ENCODE measurements around the gene MYH10. TPM values are rescaled to one million over a fixed set of nuclear protein-coding genes. Genes with fewer than 3 reads are reported as not detected.

Gene MYH10
- polyA plus RNA-seq, 1 donor = 73.6 TPM

DNA sequence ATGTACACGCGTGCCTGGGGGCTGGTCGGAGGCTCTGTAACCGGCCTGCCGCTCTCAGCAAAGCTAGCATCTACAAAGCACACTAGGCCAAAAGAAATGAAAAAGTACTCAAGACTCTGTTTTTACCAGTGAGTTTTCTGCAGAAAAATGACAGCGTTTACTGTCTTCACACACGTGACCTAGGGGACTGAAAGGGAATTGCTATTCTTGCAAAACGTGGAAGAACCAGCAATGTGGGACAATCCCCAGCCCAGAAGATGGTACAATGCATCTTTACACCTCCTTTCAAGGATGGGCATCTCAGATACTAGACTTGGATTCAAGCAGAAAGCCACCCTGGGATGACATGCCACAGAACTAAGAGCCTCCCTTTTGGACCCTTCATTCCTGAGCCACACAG lies 153.4 kb downstream of the MYH10 start:
- peaks cover 3% of the 10 kb centered on the region for H3K9me3 ChIP-seq (ENCODE audit: control insufficient read depth, low read depth, low read length)
- no peaks in the 10 kb centered on the region for H3K27me3 ChIP-seq (ENCODE audit: control insufficient read depth, insufficient read depth, low read length)
- H3K4me1 ChIP-seq (ENCODE audit: control insufficient read depth, insufficient read depth, low read length) = peaks cover 9% of the 10 kb centered on the region
- peaks cover 90% of the 10 kb centered on the region for H3K36me3 ChIP-seq (ENCODE audit: control insufficient read depth, insufficient read depth, low read length)
- H3K27ac ChIP-seq (ENCODE audit: low read length) = peak overlapping the region; percentile 30
- H3K4me3 ChIP-seq (ENCODE audit: low read length) = no peak overlapping the region
- no peak for DNase-seq
- WGBS (ENCODE audit: insufficient coverage, low lambda C conversion rate) = 100% methylated on average over 2 of the region's 8 CpGs

DNA sequence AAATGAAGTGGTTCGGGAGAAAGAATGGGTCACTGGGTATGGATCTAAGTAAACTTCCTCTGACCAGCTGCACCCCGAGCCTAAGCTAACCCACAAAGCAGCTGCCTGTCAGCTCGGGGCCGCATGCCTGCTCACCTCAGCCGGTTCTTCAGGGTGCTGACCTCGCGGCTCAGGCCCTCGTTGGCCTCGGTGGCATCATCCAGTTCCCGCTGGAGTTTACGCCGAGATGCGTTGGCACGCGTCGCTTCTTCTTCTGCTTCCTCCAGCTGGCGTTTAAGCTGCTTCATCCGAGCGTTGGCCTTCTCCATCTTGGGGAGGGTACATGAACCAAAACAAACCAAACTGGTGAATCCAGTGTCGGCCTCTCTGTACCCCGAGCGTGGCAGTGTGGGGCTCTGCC lies 153.8 kb downstream of the MYH10 start:
- Histone ChIP-seq H3K27ac (ENCODE audit: low read length) (no peak overlapping the region), H3K4me3 (ENCODE audit: low read length) (no peak overlapping the region), H3K36me3 (ENCODE audit: control insufficient read depth, insufficient read depth, low read length) (peaks cover 90% of the 10 kb centered on the region), H3K27me3 (ENCODE audit: control insufficient read depth, insufficient read depth, low read length) (no peaks in the 10 kb centered on the region), H3K4me1 (ENCODE audit: control insufficient read depth, insufficient read depth, low read length) (peaks cover 9% of the 10 kb centered on the region), H3K9me3 (ENCODE audit: control insufficient read depth, low read depth, low read length) (peaks cover 3% of the 10 kb centered on the region)
- WGBS (ENCODE audit: insufficient coverage, low lambda C conversion rate) = no CpG with 5 or more reads among the region's 22 CpGs
- DNase-seq = no peak

DNA sequence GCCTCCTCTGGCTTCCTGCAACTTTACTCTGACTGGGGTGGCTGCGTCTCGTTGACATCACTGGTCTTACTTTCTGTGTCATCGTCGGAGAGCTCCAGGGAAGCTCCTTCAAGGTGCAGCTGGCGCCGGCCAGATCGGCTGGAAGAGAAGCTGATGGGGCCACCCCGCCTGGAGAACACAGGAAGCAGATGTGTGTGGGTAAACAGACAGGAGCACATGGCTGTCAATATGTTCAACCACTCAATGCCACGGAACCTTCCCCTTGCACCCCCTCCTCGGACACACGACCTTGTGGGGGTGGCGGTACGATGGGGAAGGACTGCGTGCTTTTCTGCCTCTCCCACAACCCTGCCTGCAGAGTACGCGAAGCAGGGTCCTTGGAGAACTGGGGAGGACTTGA lies 154.7 kb downstream of the MYH10 start:
- Histone ChIP-seq H3K36me3 (ENCODE audit: control insufficient read depth, insufficient read depth, low read length) (peaks cover 87% of the 10 kb centered on the region), H3K4me3 (ENCODE audit: low read length) (no peak overlapping the region)

DNA sequence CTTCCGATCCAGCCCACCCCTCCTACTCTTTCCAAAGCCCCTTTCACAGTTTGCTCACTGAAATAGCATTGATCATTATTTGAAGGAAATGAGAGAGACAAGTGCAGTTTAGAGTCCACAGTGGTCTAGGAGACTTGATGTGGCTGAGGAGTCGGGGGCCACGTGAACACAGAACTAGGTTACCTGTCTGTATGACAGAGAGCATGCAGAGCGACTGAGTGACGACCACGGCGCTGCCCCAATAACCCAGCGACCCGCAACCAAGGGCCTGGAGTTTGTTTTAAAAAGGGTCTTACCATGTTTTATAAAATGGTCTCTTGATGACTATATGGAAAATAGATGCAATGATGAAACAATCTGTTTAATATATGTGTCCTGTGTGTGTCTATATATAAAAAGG lies 155.3 kb downstream of the MYH10 start:
- peaks cover 88% of the 10 kb centered on the region for H3K36me3 ChIP-seq (ENCODE audit: control insufficient read depth, insufficient read depth, low read length)
- DNase-seq = no peak
- no CpG with 5 or more reads among the region's 9 CpGs for WGBS (ENCODE audit: insufficient coverage, low lambda C conversion rate)

More for the DNA sequence above, 154.7 kb downstream of the MYH10 start:
- no peaks in the 10 kb centered on the region for H3K27me3 ChIP-seq (ENCODE audit: control insufficient read depth, insufficient read depth, low read length)
- H3K27ac ChIP-seq (ENCODE audit: low read length) = no peak overlapping the region
- H3K9me3 ChIP-seq (ENCODE audit: control insufficient read depth, low read depth, low read length) = peaks cover 3% of the 10 kb centered on the region
- WGBS (ENCODE audit: insufficient coverage, low lambda C conversion rate) = no CpG with 5 or more reads among the region's 16 CpGs
- H3K4me1 ChIP-seq (ENCODE audit: control insufficient read depth, insufficient read depth, low read length) = peaks cover 9% of the 10 kb centered on the region
- DNase-seq = no peak

DNA sequence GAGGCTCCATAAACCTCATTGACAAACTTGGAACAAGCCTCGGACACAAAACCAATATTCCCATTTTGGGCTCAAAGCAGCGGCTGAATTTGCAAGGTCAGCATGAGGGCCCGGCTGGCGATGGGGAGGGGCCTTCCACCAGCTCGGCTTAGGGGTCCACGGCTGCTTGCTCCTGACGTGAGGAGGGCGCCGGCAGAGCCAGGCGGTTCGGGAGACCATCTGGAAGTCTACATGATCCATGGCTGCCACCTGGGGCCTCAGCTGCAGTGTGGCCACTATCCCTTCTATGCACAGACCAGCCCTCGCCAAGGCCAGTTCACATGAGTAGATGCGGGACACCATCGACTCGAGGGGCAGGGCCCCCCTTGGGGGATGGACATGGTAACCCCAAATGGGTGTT lies 155.7 kb downstream of the MYH10 start:
- H3K27me3 ChIP-seq (ENCODE audit: control insufficient read depth, insufficient read depth, low read length) = no peaks in the 10 kb centered on the region
- no peaks in the 10 kb centered on the region for H3K9me3 ChIP-seq (ENCODE audit: control insufficient read depth, low read depth, low read length)
- H3K36me3 ChIP-seq (ENCODE audit: control insufficient read depth, insufficient read depth, low read length) = peaks cover 84% of the 10 kb centered on the region
- H3K4me1 ChIP-seq (ENCODE audit: control insufficient read depth, insufficient read depth, low read length) = peaks cover 9% of the 10 kb centered on the region
- no CpG with 5 or more reads among the region's 15 CpGs for WGBS (ENCODE audit: insufficient coverage, low lambda C conversion rate)
- no peak overlapping the region for H3K27ac ChIP-seq (ENCODE audit: low read length)
- no peak for DNase-seq
- H3K4me3 ChIP-seq (ENCODE audit: low read length) = no peak overlapping the region

More for the DNA sequence above, 155.3 kb downstream of the MYH10 start:
- H3K27me3 ChIP-seq (ENCODE audit: control insufficient read depth, insufficient read depth, low read length) = no peaks in the 10 kb centered on the region
- peaks cover 9% of the 10 kb centered on the region for H3K4me1 ChIP-seq (ENCODE audit: control insufficient read depth, insufficient read depth, low read length)
- peaks cover 2% of the 10 kb centered on the region for H3K9me3 ChIP-seq (ENCODE audit: control insufficient read depth, low read depth, low read length)
- no peak overlapping the region for H3K27ac ChIP-seq (ENCODE audit: low read length)
- H3K4me3 ChIP-seq (ENCODE audit: low read length) = no peak overlapping the region

DNA sequence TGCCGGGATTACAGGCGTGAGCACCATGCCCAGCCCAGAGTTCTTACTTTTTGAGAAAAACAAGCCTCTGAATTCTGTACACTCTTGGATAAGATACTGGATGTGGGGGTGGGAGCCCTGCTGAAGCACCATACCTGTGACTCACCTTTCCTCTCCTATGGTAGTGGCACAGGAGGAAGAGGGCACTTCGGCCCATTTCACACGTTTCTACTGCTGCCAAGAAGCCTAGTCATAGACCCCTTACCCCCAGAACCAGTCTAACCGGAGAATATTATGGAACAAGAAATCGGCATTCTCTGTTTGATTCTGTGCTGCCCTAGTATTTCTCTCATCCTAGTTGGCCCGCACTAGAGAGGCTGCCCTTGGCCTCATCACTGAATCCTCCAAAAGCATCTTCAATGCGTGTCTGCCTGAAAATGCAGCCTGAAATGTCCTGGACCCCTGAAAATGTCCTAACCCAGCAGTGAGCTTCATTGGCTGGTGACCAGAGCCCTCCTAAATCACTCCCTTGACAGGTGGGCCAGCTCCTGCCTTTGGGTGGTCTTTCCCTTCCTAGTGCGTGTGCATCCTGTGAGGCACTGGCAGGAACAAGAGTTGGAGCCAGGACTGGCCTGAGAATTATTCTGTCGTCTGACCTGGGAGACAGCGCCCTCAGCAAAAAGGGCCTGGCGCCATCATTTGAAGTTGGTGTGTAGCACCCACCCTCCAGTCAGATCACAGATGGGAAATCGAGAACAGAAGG lies 156.9 kb downstream of the MYH10 start:
- Histone ChIP-seq H3K27me3 (ENCODE audit: control insufficient read depth, insufficient read depth, low read length) (no peaks in the 10 kb centered on the region), H3K9me3 (ENCODE audit: control insufficient read depth, low read depth, low read length) (no peaks in the 10 kb centered on the region), H3K4me1 (ENCODE audit: control insufficient read depth, insufficient read depth, low read length) (peaks cover 9% of the 10 kb centered on the region), H3K36me3 (ENCODE audit: control insufficient read depth, insufficient read depth, low read length) (peaks cover 82% of the 10 kb centered on the region), H3K4me3 (ENCODE audit: low read length) (no peak overlapping the region), H3K27ac (ENCODE audit: low read length) (no peak overlapping the region)
- no peak for DNase-seq
- WGBS (ENCODE audit: insufficient coverage, low lambda C conversion rate) = 100% methylated on average over 1 of the region's 13 CpGs

DNA sequence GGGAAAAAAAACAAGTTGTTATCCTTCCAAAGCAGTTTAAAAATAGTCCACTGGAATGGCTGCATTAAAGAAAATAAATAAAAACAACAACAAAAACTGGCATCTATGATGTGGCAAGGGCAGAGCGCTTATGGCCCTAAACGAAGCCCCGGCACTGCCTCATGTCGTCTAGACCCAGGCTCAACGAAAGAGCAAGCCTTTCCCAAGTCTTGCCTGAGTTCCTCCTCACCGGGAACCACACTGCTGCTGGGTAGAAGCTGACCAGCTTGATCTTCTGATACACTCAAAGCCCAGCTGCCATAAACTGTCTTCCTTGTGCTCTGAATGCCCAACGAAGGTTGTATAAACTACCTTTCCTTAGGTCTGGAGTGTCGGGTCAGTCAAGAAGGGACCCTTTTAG lies 157.9 kb downstream of the MYH10 start:
- WGBS (ENCODE audit: insufficient coverage, low lambda C conversion rate) = no CpG with 5 or more reads among the region's 8 CpGs
- no peak overlapping the region for H3K4me3 ChIP-seq (ENCODE audit: low read length)
- H3K9me3 ChIP-seq (ENCODE audit: control insufficient read depth, low read depth, low read length) = no peaks in the 10 kb centered on the region
- peaks cover 4% of the 10 kb centered on the region for H3K4me1 ChIP-seq (ENCODE audit: control insufficient read depth, insufficient read depth, low read length)
- H3K27me3 ChIP-seq (ENCODE audit: control insufficient read depth, insufficient read depth, low read length) = no peaks in the 10 kb centered on the region
- no peak overlapping the region for H3K27ac ChIP-seq (ENCODE audit: low read length)
- no peak for DNase-seq
- H3K36me3 ChIP-seq (ENCODE audit: control insufficient read depth, insufficient read depth, low read length) = peaks cover 84% of the 10 kb centered on the region

DNA sequence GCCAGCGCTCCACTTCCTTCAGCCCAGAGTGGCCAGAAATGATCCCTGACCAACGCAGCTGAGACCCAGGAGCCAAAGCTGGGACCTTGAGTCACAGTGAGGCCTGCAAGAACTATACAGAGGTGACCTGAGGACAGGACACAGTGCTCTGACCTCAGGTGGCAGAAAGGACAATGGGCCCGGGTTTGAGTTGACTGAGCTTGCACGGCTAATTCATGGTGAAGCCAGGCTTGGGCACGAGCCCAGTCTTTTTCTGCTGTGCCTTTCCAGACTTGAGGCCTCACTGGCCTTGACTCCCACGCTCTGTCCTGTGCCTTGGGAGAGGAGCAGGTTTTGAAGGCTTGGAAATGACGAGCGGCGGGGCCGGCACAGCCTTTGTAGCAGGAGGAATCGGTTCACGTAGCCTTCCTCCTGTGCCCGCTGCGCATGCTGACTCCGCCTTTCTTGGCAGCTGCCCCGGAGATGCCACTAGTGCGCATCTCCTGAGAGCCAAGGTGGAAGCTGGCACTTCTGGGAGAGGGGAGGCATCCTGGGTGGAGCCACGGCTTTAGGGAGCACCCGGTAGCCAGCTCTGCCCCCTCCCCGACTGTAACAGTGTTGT lies 160.0 kb downstream of the MYH10 start:
- no peak for DNase-seq
- Histone ChIP-seq H3K36me3 (ENCODE audit: control insufficient read depth, insufficient read depth, low read length) (peaks cover 77% of the 10 kb centered on the region), H3K4me1 (ENCODE audit: control insufficient read depth, insufficient read depth, low read length) (peaks cover 4% of the 10 kb centered on the region), H3K4me3 (ENCODE audit: low read length) (no peak overlapping the region), H3K27me3 (ENCODE audit: control insufficient read depth, insufficient read depth, low read length) (no peaks in the 10 kb centered on the region), H3K27ac (ENCODE audit: low read length) (no peak overlapping the region), H3K9me3 (ENCODE audit: control insufficient read depth, low read depth, low read length) (no peaks in the 10 kb centered on the region)
- WGBS (ENCODE audit: insufficient coverage, low lambda C conversion rate) = no CpG with 5 or more reads among the region's 20 CpGs

DNA sequence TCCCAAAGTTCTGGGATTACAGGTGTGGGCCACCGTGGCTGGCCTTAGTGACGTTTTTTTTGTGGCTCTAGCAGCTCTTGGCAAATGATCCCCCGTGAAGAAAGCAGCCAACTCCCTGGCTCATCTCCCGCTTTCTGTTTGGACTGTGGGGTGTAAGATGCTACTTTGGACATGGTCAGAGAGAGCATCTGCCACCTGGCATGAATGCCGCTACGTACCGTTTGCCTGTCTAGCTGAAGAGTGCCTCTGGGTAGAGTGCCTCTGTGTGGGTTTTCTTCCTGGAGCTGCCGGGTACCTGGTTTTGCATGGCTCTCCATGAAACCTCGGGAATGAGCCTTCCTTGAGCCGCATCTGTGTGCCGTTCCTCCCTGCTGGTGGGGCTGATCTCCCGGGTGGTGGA lies 160.6 kb downstream of the MYH10 start:
- no CpG with 5 or more reads among the region's 12 CpGs for WGBS (ENCODE audit: insufficient coverage, low lambda C conversion rate)
- no peak overlapping the region for H3K27ac ChIP-seq (ENCODE audit: low read length)
- H3K36me3 ChIP-seq (ENCODE audit: control insufficient read depth, insufficient read depth, low read length) = peaks cover 71% of the 10 kb centered on the region
- DNase-seq = no peak
- no peaks in the 10 kb centered on the region for H3K9me3 ChIP-seq (ENCODE audit: control insufficient read depth, low read depth, low read length)
- H3K4me3 ChIP-seq (ENCODE audit: low read length) = no peak overlapping the region
- peaks cover 8% of the 10 kb centered on the region for H3K4me1 ChIP-seq (ENCODE audit: control insufficient read depth, insufficient read depth, low read length)
- no peaks in the 10 kb centered on the region for H3K27me3 ChIP-seq (ENCODE audit: control insufficient read depth, insufficient read depth, low read length)

DNA sequence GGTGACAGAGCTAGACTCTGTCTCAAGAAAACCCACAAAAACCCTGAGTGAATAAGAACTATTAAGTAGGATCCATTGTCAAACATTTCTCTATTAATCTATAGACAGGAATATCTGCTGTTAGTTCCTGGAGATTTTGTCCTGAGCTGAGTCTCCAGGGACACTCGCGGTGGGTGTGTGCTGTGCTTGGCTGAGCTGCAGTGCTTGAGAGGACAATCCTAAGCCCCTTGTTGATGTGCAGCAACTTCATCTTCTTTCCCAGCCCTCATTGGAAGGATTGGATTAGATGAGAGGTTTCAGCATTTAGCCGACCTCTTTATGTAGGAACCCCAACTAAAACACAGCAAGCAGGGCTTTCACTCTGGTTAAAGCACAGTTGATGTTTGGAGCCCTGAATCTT lies 161.5 kb downstream of the MYH10 start:
- no peak overlapping the region for H3K27ac ChIP-seq (ENCODE audit: low read length)
- peaks cover 17% of the 10 kb centered on the region for H3K4me1 ChIP-seq (ENCODE audit: control insufficient read depth, insufficient read depth, low read length)
- DNase-seq = no peak
- no CpG with 5 or more reads among the region's 3 CpGs for whole genome bisulfite sequencing (ENCODE audit: insufficient coverage, low lambda C conversion rate)
- no peaks in the 10 kb centered on the region for H3K27me3 ChIP-seq (ENCODE audit: control insufficient read depth, insufficient read depth, low read length)
- H3K4me3 ChIP-seq (ENCODE audit: low read length) = no peak overlapping the region
- no peaks in the 10 kb centered on the region for H3K9me3 ChIP-seq (ENCODE audit: control insufficient read depth, low read depth, low read length)
- peaks cover 67% of the 10 kb centered on the region for H3K36me3 ChIP-seq (ENCODE audit: control insufficient read depth, insufficient read depth, low read length)

DNA sequence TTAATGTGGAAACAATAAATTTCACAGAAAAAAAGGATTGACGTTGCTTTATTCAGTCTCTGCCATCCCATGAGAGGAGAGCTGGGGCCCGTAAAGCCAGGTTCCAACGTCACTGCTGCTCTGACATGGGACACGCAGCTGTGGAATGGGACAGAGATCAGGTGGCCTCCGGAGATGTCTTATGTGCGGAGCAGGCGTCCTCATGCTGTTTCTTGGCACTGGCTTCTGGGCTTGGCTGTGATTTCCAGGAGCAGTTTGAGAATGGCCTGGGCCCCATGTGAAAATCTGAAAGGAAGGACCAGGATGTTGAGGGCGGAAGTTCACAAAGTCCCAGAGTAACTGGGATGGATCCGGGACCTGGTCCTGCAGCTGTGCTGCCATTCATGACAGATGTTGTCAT lies 162.4 kb downstream of the MYH10 start:
- no peaks in the 10 kb centered on the region for H3K9me3 ChIP-seq (ENCODE audit: control insufficient read depth, low read depth, low read length)
- peaks cover 17% of the 10 kb centered on the region for H3K4me1 ChIP-seq (ENCODE audit: control insufficient read depth, insufficient read depth, low read length)
- WGBS (ENCODE audit: insufficient coverage, low lambda C conversion rate) = no CpG with 5 or more reads among the region's 9 CpGs
- no peak overlapping the region for H3K4me3 ChIP-seq (ENCODE audit: low read length)
- H3K27me3 ChIP-seq (ENCODE audit: control insufficient read depth, insufficient read depth, low read length) = no peaks in the 10 kb centered on the region
- H3K36me3 ChIP-seq (ENCODE audit: control insufficient read depth, insufficient read depth, low read length) = peaks cover 67% of the 10 kb centered on the region
- peak in 1 of 2 donors; percentile 33 for DNase-seq
- H3K27ac ChIP-seq (ENCODE audit: low read length) = no peak overlapping the region

Data from large intestine (tissue), 3 donors.